GM12873 (cell line): ENCODE measurements around the gene CAPZB.

ENCODE experiments used
- CTCF ChIP-seq: IDR thresholded peaks from 2 replicates; pipeline ENCODE4 v1.5.1; 2012; ENCODE audit warnings: low read depth, mild to moderate bottlenecking, moderate library complexity, low read length, control low read depth; ENCODE audit not compliant: insufficient read depth; ENCODE audit errors: missing control alignments

CAPZB gene

DNA sequence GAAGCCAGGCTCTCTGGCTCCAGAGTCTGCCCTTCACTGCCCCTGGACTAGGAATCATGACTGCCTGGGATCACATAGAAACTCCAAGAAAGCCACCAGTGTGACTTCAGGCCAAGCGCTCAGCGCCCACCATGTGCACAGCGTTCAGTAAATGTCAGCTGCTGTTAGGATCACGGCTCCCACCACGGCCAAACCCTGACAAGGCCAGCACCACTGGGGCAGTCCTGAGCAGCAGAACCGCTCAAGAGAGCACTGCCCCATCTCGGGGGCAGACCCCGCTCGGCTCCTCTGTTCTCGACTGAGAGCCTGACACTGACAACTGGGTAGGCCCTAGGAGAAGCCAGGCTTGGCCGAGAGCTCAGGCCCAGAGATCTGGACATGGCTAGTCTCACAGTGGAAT is 10.0 kb downstream of the CAPZB start:
- no peak for TF ChIP-seq CTCF

DNA sequence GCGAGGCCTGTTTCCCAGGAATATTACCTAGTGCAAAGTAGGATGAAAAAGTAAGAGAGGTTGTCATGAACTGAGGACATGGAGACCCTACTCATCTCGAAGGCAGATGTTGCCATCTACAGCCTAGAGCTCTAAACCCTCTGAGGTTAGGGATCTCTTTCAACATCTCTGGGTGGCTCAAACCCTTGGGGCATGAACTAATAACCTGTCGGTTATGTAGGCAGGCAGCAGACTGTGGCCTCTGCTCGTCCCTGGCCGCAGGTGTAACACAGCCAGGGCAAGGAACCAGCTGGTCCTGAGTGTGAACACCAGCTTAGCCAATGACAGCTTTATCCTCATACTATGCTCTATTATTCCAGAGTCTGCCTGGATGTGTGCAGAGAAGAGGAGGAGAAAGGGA is 13.2 kb downstream of the CAPZB start:
- TF ChIP-seq CTCF: no peak

DNA sequence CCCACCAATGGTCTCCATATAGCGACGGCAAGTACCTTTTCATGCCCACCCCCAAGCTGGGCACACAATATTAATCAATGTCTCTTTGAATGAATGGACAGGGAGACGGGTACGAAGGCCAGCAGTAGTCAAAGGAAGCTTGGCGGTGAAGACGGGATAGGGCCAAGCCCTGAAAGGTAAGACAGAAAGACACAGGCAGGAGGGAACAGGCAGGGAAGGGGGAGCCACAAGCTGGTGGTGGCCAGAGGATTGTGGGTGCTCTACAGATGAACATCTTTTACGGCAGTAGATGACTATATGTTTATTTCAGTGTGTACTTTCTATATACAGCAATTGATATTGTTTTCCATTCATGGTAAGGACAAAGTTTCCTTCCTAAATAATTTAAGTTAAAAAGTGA is 16.3 kb downstream of the CAPZB start:
- TF ChIP-seq CTCF: no peak

DNA sequence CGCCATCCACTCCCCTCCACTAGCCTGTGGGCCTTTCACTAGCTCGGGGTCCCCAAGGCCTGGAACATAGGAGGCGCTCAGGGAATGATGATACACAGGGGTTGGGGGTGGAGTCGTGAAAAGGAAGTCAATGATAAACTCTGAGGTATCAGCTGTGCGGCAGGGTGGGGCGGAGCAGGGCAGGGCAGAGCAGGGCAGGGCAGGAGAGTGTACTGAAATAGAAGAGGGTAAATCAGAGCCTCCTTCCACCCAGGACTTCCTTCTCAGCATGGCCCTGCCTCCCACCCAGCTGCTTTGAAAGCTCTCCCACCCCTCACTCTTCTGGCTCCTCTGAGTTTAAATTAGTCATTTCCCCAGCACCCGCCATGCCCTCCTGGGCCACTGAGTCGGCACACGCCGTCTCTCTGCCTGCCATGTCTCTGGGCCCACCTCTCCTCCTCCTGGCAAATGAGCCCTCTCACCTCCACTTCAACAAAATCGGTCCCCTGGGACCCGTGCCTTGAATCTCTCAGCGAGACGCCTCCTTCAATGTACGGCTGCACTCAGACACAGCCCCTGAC is 16.9 kb downstream of the CAPZB start:
- TF ChIP-seq CTCF: no peak

GRCh38 chr1:19467199-19468187 is 17.8 kb downstream of the CAPZB start:
- TF ChIP-seq CTCF: no peak

DNA sequence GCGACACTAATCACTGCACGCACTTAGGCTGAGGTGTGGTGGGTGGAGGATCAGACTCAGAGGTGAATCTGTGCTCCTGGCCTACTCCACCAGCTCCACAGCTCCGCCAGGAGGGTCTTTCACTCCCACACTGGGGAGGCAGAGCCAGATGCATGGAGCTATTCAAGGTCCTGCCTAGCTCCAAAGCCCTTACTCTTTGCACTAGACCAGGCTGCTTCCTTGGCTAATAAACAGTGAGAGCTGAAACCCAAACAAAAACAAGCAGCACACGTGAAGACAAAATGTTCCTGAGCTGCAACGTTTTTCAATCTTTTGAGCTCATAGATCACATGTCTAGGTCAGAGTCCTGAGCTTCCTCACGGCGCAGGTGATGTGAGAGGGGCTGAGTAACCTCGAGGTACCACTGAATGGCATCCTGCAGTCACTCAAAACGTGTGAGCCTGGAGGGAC is 19.2 kb downstream of the CAPZB start:
- TF ChIP-seq CTCF: no peak

GRCh38 chr1:19465650-19466049 is 19.7 kb downstream of the CAPZB start:
- TF ChIP-seq CTCF: no peak
